Activated gamma-delta T cell treated with Interleukin-2 at 50 U/mL for 16 hours (primary cell): Measurements from ENCODE around the gene LARP4.
"Not testable (repeated sequence)": the region's sequence is repeated elsewhere in the genome, so short reads cannot be mapped to it uniquely, and the experiment has no call there.

ENCODE experiments used
- DNase-seq: peaks from one replicate; pipeline ENCODE4 v3.0.0-alpha.2; 2020

LARP4 gene

GRCh38 chr12:50400638-50401499 is at the start of gene LARP4:
Gene LARP4 (plus strand): TSS chr12:50400885. CDS start chr12:50401011, 126 bp downstream.
- DNase-seq = peak; percentile 85

GRCh38 chr12:50351120-50352043 is 49.3 kb upstream of the LARP4 start:
- DNase-seq = no peak

- DNase-seq = no peak
These were observed 47.3 kb upstream of the LARP4 start for GRCh38 chr12:50353404-50353803.

- DNase-seq = no peak
These were observed 46.7 kb upstream of the LARP4 start for GRCh38 chr12:50353869-50354593.

- no peak for DNase-seq
These were observed 45.8 kb upstream of the LARP4 start for GRCh38 chr12:50354908-50355307.

- DNase-seq = no peak
These were observed 45.3 kb upstream of the LARP4 start for GRCh38 chr12:50355365-50355764.

- DNase-seq = no peak
These were observed 38.0 kb upstream of the LARP4 start for GRCh38 chr12:50362671-50363070.

GRCh38 chr12:50363141-50363540 is 37.5 kb upstream of the LARP4 start:
- DNase-seq = no peak

- no peak for DNase-seq
These were observed 34.8 kb upstream of the LARP4 start for GRCh38 chr12:50365709-50366406.

GRCh38 chr12:50370672-50371071 is 30.0 kb upstream of the LARP4 start:
- not testable (repeated sequence) for DNase-seq

- no peak for DNase-seq
These were observed 24.9 kb upstream of the LARP4 start for GRCh38 chr12:50375802-50376201.

GRCh38 chr12:50380761-50381325 is 19.8 kb upstream of the LARP4 start:
- DNase-seq = no peak

- no peak for DNase-seq
These were observed 13.2 kb upstream of the LARP4 start for GRCh38 chr12:50387487-50387886.

- no peak for DNase-seq
These were observed 12.7 kb upstream of the LARP4 start for GRCh38 chr12:50387972-50388478.

GRCh38 chr12:50388793-50389192 is 11.9 kb upstream of the LARP4 start:
- DNase-seq = not testable (repeated sequence)

GRCh38 chr12:50390316-50390741 is 10.4 kb upstream of the LARP4 start:
- no peak for DNase-seq

GRCh38 chr12:50394469-50395029 is 6.1 kb upstream of the LARP4 start:
- DNase-seq = no peak

- DNase-seq = no peak
These were observed 3.5 kb upstream of the LARP4 start for GRCh38 chr12:50397117-50397650.

GRCh38 chr12:50398931-50399330 is 1.8 kb upstream of the LARP4 start:
- no peak for DNase-seq

- no peak for DNase-seq
These were observed 514 bp upstream of the LARP4 start for GRCh38 chr12:50400104-50400637.
